IMR-90 (cell line): ENCODE data around the gene WNT10A. TPM values are rescaled to one million over a fixed set of nuclear protein-coding genes. Genes with fewer than 3 reads are reported as not detected.

Source experiments
- ATAC-seq: fragments of 200-7000 bp; cut with Tn5 transposase; 2 replicates; pipeline ENCODE4 v1.9.1; 2020; ENCODE audit warnings: low read depth, mild to moderate bottlenecking, moderate library complexity
- BruUV-seq: library from RNA; stranded (reverse); fragments of 400-500 nt; replicated peaks from 2 replicates; lab custom pipeline; 2021; lab: Mats Ljungman, UMichigan
- CTCF ChIA-PET: fragments of 300-600 bp; formaldehyde crosslinking; extraction: SDS; loops from one replicate; lab custom pipeline; 2021; ENCODE audit warnings: antibody characterized with exemption; lab: Yijun Ruan, JAX
- POLR2A ChIA-PET: fragments of 300-600 bp; sonication (Branson Sonifier 250); formaldehyde crosslinking; loops from one replicate; lab custom pipeline; 2022; ENCODE audit warnings: antibody characterized with exemption; ENCODE audit not compliant: unreplicated experiment; lab: Charles Lee
- DNase-seq: peaks from one replicate; pipeline ENCODE4 v3.0.0; 2013
- H2AFZ ChIP-seq: replicated peaks from 2 replicates; pipeline ENCODE3; 2013; ENCODE audit warnings: low read length, mild to moderate bottlenecking; ENCODE audit not compliant: poor library complexity
- H2AK5ac ChIP-seq: 2 replicates; pipeline ENCODE4 v1.6.1; 2013; ENCODE audit warnings: low read depth, low read length, inconsistent platforms
- H2AK9ac ChIP-seq: replicated peaks from 2 replicates; pipeline ENCODE3; 2013; ENCODE audit warnings: mild to moderate bottlenecking, low read depth, low read length, moderate library complexity; ENCODE audit not compliant: poor library complexity
- H2BK120ac ChIP-seq: 2 replicates; pipeline ENCODE4 v1.6.1; 2013; ENCODE audit warnings: low read depth, low read length, inconsistent platforms
- H2BK15ac ChIP-seq: 3 replicates; pipeline ENCODE4 v1.6.1; 2013; ENCODE audit warnings: low read depth, low read length, inconsistent platforms
- H2BK20ac ChIP-seq: 2 replicates; pipeline ENCODE4 v1.6.1; 2013; ENCODE audit warnings: low read depth, mild to moderate bottlenecking, inconsistent platforms, low read length, moderate library complexity
- H2BK5ac ChIP-seq: 2 replicates; pipeline ENCODE4 v1.6.1; 2013; ENCODE audit warnings: mild to moderate bottlenecking, low read depth, low read length, inconsistent platforms; ENCODE audit not compliant: poor library complexity, severe bottlenecking
- H3K14ac ChIP-seq: replicated peaks from 2 replicates; pipeline ENCODE4 v1.6.1; 2013; ENCODE audit warnings: low read depth, low read length, inconsistent platforms
- H3K18ac ChIP-seq: 2 replicates; pipeline ENCODE4 v1.6.1; 2013; ENCODE audit warnings: low read depth, low read length, control low read depth
- H3K23ac ChIP-seq: 2 replicates; pipeline ENCODE4 v1.6.1; 2013; ENCODE audit warnings: low read depth, low read length, inconsistent platforms
- H3K27ac ChIP-seq: 2 replicates; pipeline ENCODE4 v1.5.1; 2013; ENCODE audit warnings: mild to moderate bottlenecking, control low read depth, low read length; ENCODE audit not compliant: insufficient read depth
- H3K27me3 ChIP-seq: 2 replicates; pipeline ENCODE4 v1.6.1; 2013; ENCODE audit warnings: low read length; ENCODE audit not compliant: control insufficient read depth, insufficient read depth
- H3K36me3 ChIP-seq: 2 replicates; pipeline ENCODE4 v1.6.1; 2013; ENCODE audit warnings: low read length, mixed read lengths; ENCODE audit not compliant: control insufficient read depth, insufficient read depth
- H3K4ac ChIP-seq: 2 replicates; pipeline ENCODE4 v1.6.1; 2013; ENCODE audit warnings: low read depth, low read length, inconsistent platforms
- H3K4me1 ChIP-seq: 2 replicates; pipeline ENCODE4 v1.6.1; 2013; ENCODE audit warnings: low read length, mixed read lengths; ENCODE audit not compliant: control insufficient read depth, insufficient read depth
- H3K4me2 ChIP-seq: 2 replicates; pipeline ENCODE4 v1.6.1; 2013; ENCODE audit warnings: low read depth, mild to moderate bottlenecking, control low read depth, low read length, moderate library complexity
- H3K4me3 ChIP-seq: 2 replicates; pipeline ENCODE4 v1.5.1; 2013; ENCODE audit warnings: low read depth, mild to moderate bottlenecking, control low read depth, low read length, moderate library complexity; ENCODE audit not compliant: insufficient read depth
- H3K56ac ChIP-seq: 2 replicates; pipeline ENCODE4 v1.6.1; 2013; ENCODE audit warnings: low read length, inconsistent platforms; ENCODE audit not compliant: insufficient read depth; ENCODE audit errors: extremely low read depth
- H3K79me1 ChIP-seq, 2 experiments: 2 replicates each; pipeline ENCODE4 v1.6.1; 2013; ENCODE audit warnings: low read length in 2 of 2, inconsistent platforms in 1 of 2, low read depth in 1 of 2
- H3K9ac ChIP-seq: 2 replicates; pipeline ENCODE4 v1.6.1; 2013; ENCODE audit warnings: low read depth, low read length, control low read depth
- H3K9me1 ChIP-seq: 2 replicates; pipeline ENCODE4 v1.6.1; 2013; ENCODE audit warnings: low read length, inconsistent platforms; ENCODE audit not compliant: insufficient read depth
- H3K9me3 ChIP-seq: 2 replicates; pipeline ENCODE4 v1.6.1; 2013; ENCODE audit warnings: low read length; ENCODE audit not compliant: control insufficient read depth, insufficient read depth
- H4K20me1 ChIP-seq: 2 replicates; pipeline ENCODE4 v1.6.1; 2013; ENCODE audit warnings: low read length, inconsistent platforms; ENCODE audit not compliant: insufficient read depth
- H4K5ac ChIP-seq: 2 replicates; pipeline ENCODE4 v1.6.1; 2013; ENCODE audit warnings: mild to moderate bottlenecking, low read depth, low read length, control low read depth
- H4K8ac ChIP-seq, 2 experiments: 2 replicates each; pipeline ENCODE4 v1.6.1; 2013; ENCODE audit warnings: low read depth in 2 of 2, low read length in 2 of 2, control low read depth in 1 of 2, inconsistent platforms in 1 of 2
- H4K91ac ChIP-seq: 2 replicates; pipeline ENCODE4 v1.6.1; 2013; ENCODE audit warnings: low read depth, low read length, inconsistent platforms; ENCODE audit not compliant: insufficient read depth
- BHLHE40 ChIP-seq: fragments of 150-350 bp; IDR thresholded peaks from 2 replicates; pipeline ENCODE4 v1.6.1; 2016; ENCODE audit warnings: mild to moderate bottlenecking, low read depth, low read length
- CEBPB ChIP-seq: IDR thresholded peaks from 2 replicates; pipeline ENCODE4 v1.6.1; 2012; ENCODE audit warnings: low read depth, low read length, improper control_type of control experiment
- CHD1 ChIP-seq: IDR thresholded peaks from 2 replicates; pipeline ENCODE4 v1.6.1; 2012; ENCODE audit warnings: low read depth, low read length, improper control_type of control experiment
- FOS ChIP-seq: fragments of 150-350 bp; IDR thresholded peaks from 2 replicates; pipeline ENCODE4 v1.6.1; 2016; ENCODE audit warnings: low read depth, low read length
- MAFK ChIP-seq: IDR thresholded peaks from 2 replicates; pipeline ENCODE4 v1.6.1; 2012; ENCODE audit warnings: low read depth, low read length, improper control_type of control experiment
- MAZ ChIP-seq: IDR thresholded peaks from 2 replicates; pipeline ENCODE4 v1.6.1; 2012; ENCODE audit warnings: low read depth, mild to moderate bottlenecking, low read length, improper control_type of control experiment, moderate library complexity, borderline replicate concordance
- MXI1 ChIP-seq: IDR thresholded peaks from 2 replicates; pipeline ENCODE4 v1.6.1; 2012; ENCODE audit warnings: low read depth, mild to moderate bottlenecking, low read length, moderate library complexity, borderline replicate concordance
- NFE2L2 ChIP-seq: fragments of 150-350 bp; IDR thresholded peaks from 2 replicates; pipeline ENCODE4 v1.6.1; 2016; ENCODE audit warnings: low read depth, mild to moderate bottlenecking, low read length
- POLR2A ChIP-seq: IDR thresholded peaks from 2 replicates; pipeline ENCODE4 v1.6.1; 2012; ENCODE audit warnings: mild to moderate bottlenecking, low read depth, low read length
- RAD21 ChIP-seq: IDR thresholded peaks from 2 replicates; pipeline ENCODE4 v1.6.1; 2012; ENCODE audit warnings: low read length, improper control_type of control experiment
- RCOR1 ChIP-seq: IDR thresholded peaks from 2 replicates; pipeline ENCODE4 v1.6.1; 2012; ENCODE audit warnings: mild to moderate bottlenecking, low read length, improper control_type of control experiment; ENCODE audit not compliant: insufficient replicate concordance
- RFX5 ChIP-seq: IDR thresholded peaks from 2 replicates; pipeline ENCODE4 v1.8.0; 2012; ENCODE audit warnings: low read depth, mild to moderate bottlenecking, low read length, moderate library complexity
- SMC3 ChIP-seq: fragments of 150-350 bp; IDR thresholded peaks from 2 replicates; pipeline ENCODE4 v1.6.1; 2016; ENCODE audit warnings: low read depth, mild to moderate bottlenecking, antibody characterized with exemption, low read length, moderate library complexity
- USF2 ChIP-seq: fragments of 150-350 bp; IDR thresholded peaks from 2 replicates; pipeline ENCODE4 v1.6.1; 2017; ENCODE audit warnings: mild to moderate bottlenecking, antibody characterized with exemption, low read length, low read depth
- whole genome bisulfite sequencing, 2 experiments: methylation state at CpG; one replicate each; pipeline versions ENCODE4 v1.1.5 to v1.1.7; 2013; ENCODE audit warnings: missing lambda C conversion rate in 2 of 2; ENCODE audit not compliant: insufficient read length in 1 of 2; ENCODE audit errors: extremely low coverage in 2 of 2; 5-methylcytosine and 5-hydroxymethylcytosine counted together
- dilution Hi-C: fragments of 300-500 bp; cut with HindIII; formaldehyde crosslinking; loops from one replicate; pipeline ENCODE4 v1.14.3; 2018; ENCODE audit warnings: low sequenced_read_pairs; ENCODE audit not compliant: unreplicated experiment
- in situ Hi-C: fragments of 300-500 bp; cut with MboI; formaldehyde crosslinking; loops from 3 replicates; pipeline ENCODE4 v1.14.3; 2019; ENCODE audit warnings: low sequenced_read_pairs, inconsistent platforms, mixed read lengths
- intact Hi-C: fragments of 100-400 bp; cut with micrococcal nuclease; formaldehyde crosslinking; loops from 2 replicates; pipeline ENCODE4 v1.10.0; 2022
- polyA plus RNA-seq, 3 experiments: library from polyadenylated mRNA; depleted of rRNA; stranded (reverse); fragments of >200 nt; gene quantifications; 2 replicates each; pipeline ENCODE4 v1.2.3, GENCODE V29; 2012; ENCODE audit warnings: low replicate concordance in 1 of 3
- total RNA-seq: library from RNA; depleted of rRNA; stranded (reverse); fragments of >200 nt; gene quantifications from 2 replicates; pipeline ENCODE4 v1.2.3, GENCODE V29; 2012
- TF ChIP-seq, protein P1 (sequence below): fragments of 150-350 bp; IDR thresholded peaks from 2 replicates; pipeline ENCODE4 v1.6.1; 2016; ENCODE audit warnings: low read depth, mild to moderate bottlenecking, low read length, moderate library complexity, borderline replicate concordance
- TF ChIP-seq, protein P2 (sequence below): conservative IDR thresholded peaks from 2 replicates; pipeline ENCODE4 v1.5.1; 2012; ENCODE audit warnings: mild to moderate bottlenecking, low read depth, low read length, improper control_type of control experiment

The WNT10A gene
- total and polyA plus RNA-seq, 2 of the 4 experiments (the other 2 are of a cell fraction), result not detected

DNA sequence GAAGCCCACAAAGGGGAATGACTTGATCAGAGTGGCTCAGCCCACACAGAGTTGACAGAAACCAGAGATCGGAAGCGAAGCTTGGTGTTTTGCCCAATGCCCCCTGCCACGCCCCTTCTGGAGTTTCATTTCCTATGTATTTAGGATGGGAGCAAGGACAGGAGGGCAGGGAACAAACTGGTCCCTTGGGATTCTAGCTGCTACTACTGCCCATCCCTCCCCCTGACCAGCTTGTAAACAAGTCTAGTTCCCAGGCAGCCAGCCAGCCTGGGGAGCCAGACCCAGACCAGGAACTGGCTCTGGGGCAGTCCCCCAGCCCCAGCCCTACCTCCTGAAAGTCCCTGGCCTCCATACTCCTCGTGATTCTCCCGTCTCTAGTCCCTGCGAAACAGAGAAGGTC is 12.8 kb upstream of the WNT10A start:
- no peak overlapping the region for H3K27ac ChIP-seq
- CTCF ChIA-PET, result interaction anchor here (0.5 kb wide), 1 partner anchor 112 kb away, joined by 3 read pairs; no protein-coding TSS in a partner anchor
- no peak overlapping the region for H3K4me2 ChIP-seq
- H2BK5ac ChIP-seq, result no peak overlapping the region
- no peak overlapping the region for H2AK5ac ChIP-seq
- no peak overlapping the region for H2BK15ac ChIP-seq
- H3K23ac ChIP-seq, result no peak overlapping the region
- H4K8ac ChIP-seq, result no peak overlapping the region
- H4K20me1 ChIP-seq, result no peaks in the 10 kb centered on the region
- no peaks in the 10 kb centered on the region for H3K4me1 ChIP-seq
- H2AFZ ChIP-seq, result no peak overlapping the region
- H4K5ac ChIP-seq, result no peak overlapping the region
- H3K4me3 ChIP-seq, result no peak overlapping the region
- in situ Hi-C loops, result no loop called here
- no peaks in the 10 kb centered on the region for H3K36me3 ChIP-seq
- BruUV-seq, result no TSS peak
- H2AK9ac ChIP-seq, result no peak overlapping the region
- H3K14ac ChIP-seq, result no peak overlapping the region
- H3K18ac ChIP-seq, result no peak overlapping the region
- DNase-seq (no peak), ATAC-seq (no peak)
- H3K27me3 ChIP-seq, result peaks cover 88% of the 10 kb centered on the region
- peaks cover 2% of the 10 kb centered on the region for H3K9me3 ChIP-seq
- H2BK120ac ChIP-seq, result no peak overlapping the region
- WGBS, 2 experiments, result 67% methylated on average over 1 of the region's 6 CpGs; no CpG with 5 or more reads in 1 of the 2 experiments
- H3K56ac ChIP-seq, result no peak overlapping the region
- H3K9ac ChIP-seq, result no peak overlapping the region
- H3K79me1 ChIP-seq, result no peaks in the 10 kb centered on the region
- POLR2A ChIA-PET, result no interaction called here
- dilution Hi-C loops, result no loop called here
- H3K9me1 ChIP-seq, result no peaks in the 10 kb centered on the region
- H2BK20ac ChIP-seq, result no peak overlapping the region
- no peak overlapping the region for H4K91ac ChIP-seq
- no peak overlapping the region for H3K4ac ChIP-seq
- TF ChIP-seq NFE2L2 (no peak), BHLHE40 (no peak), USF2 (no peak), CEBPB (no peak), RAD21 (no peak), RCOR1 (no peak), MAFK (no peak), SMC3 (no peak), POLR2A (no peak), MAZ (no peak), CHD1 (no peak), FOS (no peak), MXI1 (no peak), RFX5 (no peak)
- TF ChIP-seq, protein P1, sequence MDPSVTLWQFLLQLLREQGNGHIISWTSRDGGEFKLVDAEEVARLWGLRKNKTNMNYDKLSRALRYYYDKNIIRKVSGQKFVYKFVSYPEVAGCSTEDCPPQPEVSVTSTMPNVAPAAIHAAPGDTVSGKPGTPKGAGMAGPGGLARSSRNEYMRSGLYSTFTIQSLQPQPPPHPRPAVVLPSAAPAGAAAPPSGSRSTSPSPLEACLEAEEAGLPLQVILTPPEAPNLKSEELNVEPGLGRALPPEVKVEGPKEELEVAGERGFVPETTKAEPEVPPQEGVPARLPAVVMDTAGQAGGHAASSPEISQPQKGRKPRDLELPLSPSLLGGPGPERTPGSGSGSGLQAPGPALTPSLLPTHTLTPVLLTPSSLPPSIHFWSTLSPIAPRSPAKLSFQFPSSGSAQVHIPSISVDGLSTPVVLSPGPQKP, result no peak
- TF ChIP-seq, protein P2, sequence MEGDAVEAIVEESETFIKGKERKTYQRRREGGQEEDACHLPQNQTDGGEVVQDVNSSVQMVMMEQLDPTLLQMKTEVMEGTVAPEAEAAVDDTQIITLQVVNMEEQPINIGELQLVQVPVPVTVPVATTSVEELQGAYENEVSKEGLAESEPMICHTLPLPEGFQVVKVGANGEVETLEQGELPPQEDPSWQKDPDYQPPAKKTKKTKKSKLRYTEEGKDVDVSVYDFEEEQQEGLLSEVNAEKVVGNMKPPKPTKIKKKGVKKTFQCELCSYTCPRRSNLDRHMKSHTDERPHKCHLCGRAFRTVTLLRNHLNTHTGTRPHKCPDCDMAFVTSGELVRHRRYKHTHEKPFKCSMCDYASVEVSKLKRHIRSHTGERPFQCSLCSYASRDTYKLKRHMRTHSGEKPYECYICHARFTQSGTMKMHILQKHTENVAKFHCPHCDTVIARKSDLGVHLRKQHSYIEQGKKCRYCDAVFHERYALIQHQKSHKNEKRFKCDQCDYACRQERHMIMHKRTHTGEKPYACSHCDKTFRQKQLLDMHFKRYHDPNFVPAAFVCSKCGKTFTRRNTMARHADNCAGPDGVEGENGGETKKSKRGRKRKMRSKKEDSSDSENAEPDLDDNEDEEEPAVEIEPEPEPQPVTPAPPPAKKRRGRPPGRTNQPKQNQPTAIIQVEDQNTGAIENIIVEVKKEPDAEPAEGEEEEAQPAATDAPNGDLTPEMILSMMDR, result no peak
- intact Hi-C loops, result no loop called here
